HG03571 (cell line): ENCODE data around the gene BAX.

Source experiments
- ATAC-seq: cut with Tn5 transposase; IDR thresholded peaks from one replicate; pipeline ENCODE4 v1.9.1; 2021; ENCODE audit not compliant: unreplicated experiment

The BAX gene

GRCh38 chr19:48977061-48977460 lies 22.4 kb downstream of the BAX start:
- ATAC-seq, result no peak

DNA sequence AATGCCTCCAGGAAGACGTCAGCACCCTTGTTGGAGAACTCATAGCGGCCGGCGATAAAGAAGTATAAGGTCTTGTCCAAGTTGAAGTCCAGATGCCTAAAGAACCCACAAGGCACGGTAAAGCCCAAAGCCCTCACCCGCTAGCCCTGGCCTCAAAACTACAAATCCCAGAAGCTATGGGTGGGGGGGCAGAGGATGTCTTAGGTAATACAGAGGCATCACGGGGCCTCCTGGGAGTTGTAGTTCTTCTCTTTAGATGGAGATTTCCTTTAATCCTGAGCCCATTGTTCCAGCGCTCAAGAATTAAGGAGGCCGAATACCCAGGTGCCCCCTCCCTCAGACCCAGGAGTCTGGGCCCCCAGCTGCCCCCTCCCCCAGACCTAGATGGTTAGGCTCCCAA lies 27.6 kb downstream of the BAX start:
- no peak for ATAC-seq

- no peak for ATAC-seq
Observed at GRCh38 chr19:48985711-48986110, 31.0 kb downstream of the BAX start.

GRCh38 chr19:48986211-48986610 lies 31.5 kb downstream of the BAX start:
- no peak for ATAC-seq

- ATAC-seq, result no peak
Observed at GRCh38 chr19:48987323-48987722, 32.6 kb downstream of the BAX start.

DNA sequence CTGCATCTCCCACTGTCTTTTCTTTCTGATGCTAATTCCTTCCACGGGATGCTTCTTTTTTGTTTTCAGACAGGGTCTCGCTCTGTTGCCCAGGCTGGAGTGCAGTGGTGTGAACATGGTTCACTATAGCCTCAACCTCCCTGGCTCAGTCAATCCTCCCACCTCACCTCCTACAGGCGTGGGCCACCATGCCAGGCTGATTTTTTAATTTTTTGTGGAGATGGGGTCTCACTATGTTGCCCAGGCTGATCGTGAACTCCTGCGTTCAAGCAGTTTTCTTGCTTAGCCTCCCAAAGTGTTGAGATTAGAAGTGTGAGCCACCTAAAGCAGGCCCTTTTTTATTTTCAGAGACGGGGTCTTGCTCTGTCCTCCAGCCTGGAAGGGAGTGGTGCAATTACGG lies 33.6 kb downstream of the BAX start:
- no peak for ATAC-seq

GRCh38 chr19:48988860-48989259 lies 34.2 kb downstream of the BAX start:
- no peak for ATAC-seq

- ATAC-seq, result no peak
Observed at GRCh38 chr19:48989701-48990291, 35.1 kb downstream of the BAX start.

GRCh38 chr19:48990400-48990799 lies 35.7 kb downstream of the BAX start:
- no peak for ATAC-seq

- ATAC-seq, result no peak
Observed at GRCh38 chr19:48991011-48991609, 36.4 kb downstream of the BAX start.

GRCh38 chr19:48991873-48992580 lies 37.4 kb downstream of the BAX start:
- no peak for ATAC-seq

DNA sequence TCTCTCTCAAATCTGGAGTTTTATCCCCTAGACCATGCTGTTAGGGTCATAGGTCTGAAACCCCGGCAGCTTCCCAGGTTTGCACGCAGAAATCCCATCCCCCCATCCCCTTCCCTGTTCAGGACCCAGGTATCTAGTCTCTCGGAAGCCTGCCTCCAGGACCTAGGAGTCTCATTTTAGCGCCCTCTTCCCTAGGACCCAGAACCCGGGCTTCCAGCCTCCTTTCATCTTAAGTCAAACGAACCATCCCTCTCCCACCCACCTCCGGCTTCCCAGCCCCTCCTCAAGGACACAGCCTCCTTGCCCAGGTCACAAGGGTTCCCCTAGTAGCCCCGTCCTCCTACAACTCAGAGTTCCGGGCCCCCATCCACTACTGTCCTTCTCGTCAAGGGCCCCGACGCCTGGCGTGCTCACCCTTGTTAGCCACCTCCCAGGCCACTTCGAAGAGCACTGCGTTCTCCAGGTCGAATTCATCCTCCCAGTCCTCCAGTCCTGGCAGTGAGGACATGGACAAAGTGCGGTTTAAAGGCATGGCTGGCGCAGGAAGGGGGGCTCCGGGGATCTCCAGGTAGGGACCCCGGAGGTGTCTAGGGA lies 38.0 kb downstream of the BAX start:
- ATAC-seq, result peak; percentile 3

DNA sequence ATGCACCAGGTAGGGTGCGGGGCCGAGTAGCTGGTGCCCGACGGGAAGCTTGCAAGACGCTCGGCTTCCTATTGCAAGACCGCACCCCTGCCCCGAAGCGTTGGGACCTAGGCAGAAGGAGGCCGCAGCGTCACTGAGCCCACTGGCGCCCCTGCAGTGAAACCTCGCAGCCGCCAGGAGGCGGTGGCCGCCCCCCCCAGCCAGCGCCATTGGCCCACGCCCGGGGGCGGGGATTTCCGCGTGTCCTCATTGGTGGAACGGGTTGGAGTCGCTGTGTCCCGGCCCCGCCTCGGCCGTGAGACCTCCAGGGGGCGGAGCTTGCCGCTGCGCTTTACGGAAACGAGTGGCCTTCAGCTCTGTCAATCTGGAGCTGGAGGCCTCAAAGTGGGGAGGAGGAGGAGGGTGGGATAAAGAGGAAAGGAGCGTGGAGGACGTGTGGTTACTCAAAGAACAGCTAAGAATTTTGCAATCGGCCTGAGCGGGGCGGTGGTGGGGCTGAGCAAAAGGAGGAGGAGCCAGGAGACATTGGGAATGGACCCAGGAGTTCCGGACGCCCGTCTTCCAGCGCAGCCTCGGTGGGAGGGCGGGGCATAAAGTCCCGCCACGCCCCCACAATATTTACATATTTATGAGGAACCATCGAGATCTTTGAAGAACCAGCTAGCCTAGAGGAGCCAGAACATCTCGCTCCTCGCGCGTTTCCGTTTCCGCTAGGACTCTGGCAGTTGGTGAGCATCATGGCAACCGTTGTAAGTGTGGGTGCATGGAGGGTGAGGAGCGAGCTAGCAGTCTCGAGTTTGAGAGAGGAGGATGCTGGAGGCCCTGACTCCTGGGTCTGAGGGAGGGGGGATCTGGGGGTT lies 38.7 kb downstream of the BAX start, which contains the start of the genes GYS1 and RUVBL2:
TSS of gene GYS1 (minus strand) at position 135 of the 860 bp plus-strand sequence. CDS start 197 bp downstream, outside the sequence.
TSS of gene RUVBL2 (plus strand) at position 713 of the 860 bp plus-strand sequence. CDS start at position 738, 25 bp downstream.
- ATAC-seq, result peak; percentile 80

DNA sequence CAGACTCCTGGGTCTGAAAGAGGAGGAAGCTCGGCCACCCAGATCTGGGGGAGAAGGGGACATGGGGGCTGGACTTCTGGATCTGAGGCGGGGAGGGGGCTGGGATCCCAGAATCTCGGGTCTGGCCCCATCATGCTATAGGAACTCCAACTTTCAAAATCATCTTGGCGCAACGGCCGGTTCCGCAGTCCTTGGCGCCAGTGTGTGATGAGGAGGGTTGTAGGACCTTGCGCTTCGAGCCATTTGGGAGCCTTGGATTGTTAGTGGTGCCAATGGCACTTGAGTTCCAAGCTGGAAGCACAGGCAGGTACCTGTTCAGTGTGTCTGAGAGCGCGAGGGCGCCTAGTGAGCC lies 39.3 kb downstream of the BAX start:
- no peak for ATAC-seq

- no peak for ATAC-seq
Observed at GRCh38 chr19:48997972-48998371, 43.3 kb downstream of the BAX start.

GRCh38 chr19:48999481-49000325 lies 45.0 kb downstream of the BAX start:
- no peak for ATAC-seq

GRCh38 chr19:49004133-49004532 lies 49.5 kb downstream of the BAX start:
- ATAC-seq, result no peak

GRCh38 chr19:49004964-49005614 lies 50.4 kb downstream of the BAX start:
- no peak for ATAC-seq

DNA sequence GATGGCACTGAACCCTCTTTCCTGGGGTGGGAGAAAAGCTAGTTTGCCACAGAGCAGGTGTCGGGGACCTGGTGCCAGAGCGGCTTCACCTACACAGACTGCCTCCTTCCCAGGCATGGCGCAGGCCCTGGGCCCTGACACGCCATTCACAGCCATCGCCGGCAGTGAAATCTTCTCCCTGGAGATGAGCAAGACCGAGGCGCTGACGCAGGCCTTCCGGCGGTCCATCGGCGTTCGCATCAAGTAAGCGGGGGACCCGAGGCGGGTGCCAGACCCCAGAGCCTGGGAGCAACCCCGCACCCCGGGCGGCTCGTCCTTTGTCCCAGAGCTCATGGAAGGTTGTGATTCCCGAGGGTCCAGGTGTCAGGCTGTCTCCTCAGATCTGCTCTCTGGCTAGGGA lies 52.2 kb downstream of the BAX start:
- ATAC-seq, result no peak

GRCh38 chr19:49009828-49010227 lies 55.2 kb downstream of the BAX start:
- no peak for ATAC-seq
